Measurements from ENCODE around the gene STAMBP.
"Not testable (repeated sequence)": the region's sequence is repeated elsewhere in the genome, so short reads cannot be mapped to it uniquely, and the experiment has no call there.

STAMBP gene

DNA sequence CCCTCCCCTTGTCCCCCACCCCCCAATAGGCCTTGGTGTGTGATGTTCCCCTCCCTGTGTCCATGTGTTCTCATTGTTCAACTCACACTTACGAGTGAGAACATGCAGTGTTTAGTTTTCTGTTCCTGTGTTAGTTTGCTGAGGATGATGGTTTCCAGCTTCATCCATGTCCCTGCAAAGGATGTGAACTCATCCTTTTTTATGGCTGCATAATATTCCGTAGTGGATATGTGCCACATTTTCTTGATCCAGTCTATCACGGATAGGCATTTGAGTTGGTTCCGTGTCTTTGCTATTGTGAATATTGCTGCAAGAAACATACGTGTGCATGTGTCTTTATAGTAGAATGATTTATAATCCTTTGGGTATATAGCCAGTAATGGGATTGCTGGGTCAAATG lies 49.2 kb downstream of the STAMBP start:
- H3K4me3 Mint-ChIP-seq, H3K27ac Mint-ChIP-seq, H3K9me3 Mint-ChIP-seq, H3K36me3 Mint-ChIP-seq, H3K27me3 Mint-ChIP-seq, H3K4me1 Mint-ChIP-seq, DNase-seq, CTCF ChIA-PET: not testable (repeated sequence)

- no peak for DNase-seq
- Mint-ChIP-seq H3K4me1 (peaks cover 6% of the 10 kb centered on the region), H3K27ac (no peak overlapping the region), H3K27me3 (peaks cover 9% of the 10 kb centered on the region), H3K4me3 (no peak overlapping the region), H3K36me3 (peaks cover 1% of the 10 kb centered on the region), H3K9me3 (no peaks in the 10 kb centered on the region)
- CTCF ChIA-PET = no interaction called here
Measured at GRCh38 chr2:73885406-73885805, 56.6 kb downstream of the STAMBP start.

- H3K36me3 Mint-ChIP-seq = peaks cover 1% of the 10 kb centered on the region
- no peak overlapping the region for H3K27ac Mint-ChIP-seq
- peaks cover 6% of the 10 kb centered on the region for H3K27me3 Mint-ChIP-seq
- CTCF ChIA-PET = no interaction called here
- no peak overlapping the region for H3K4me3 Mint-ChIP-seq
- DNase-seq = no peak
- H3K9me3 Mint-ChIP-seq = no peaks in the 10 kb centered on the region
- peaks cover 6% of the 10 kb centered on the region for H3K4me1 Mint-ChIP-seq
Measured at GRCh38 chr2:73886357-73886756, 57.6 kb downstream of the STAMBP start.

DNA sequence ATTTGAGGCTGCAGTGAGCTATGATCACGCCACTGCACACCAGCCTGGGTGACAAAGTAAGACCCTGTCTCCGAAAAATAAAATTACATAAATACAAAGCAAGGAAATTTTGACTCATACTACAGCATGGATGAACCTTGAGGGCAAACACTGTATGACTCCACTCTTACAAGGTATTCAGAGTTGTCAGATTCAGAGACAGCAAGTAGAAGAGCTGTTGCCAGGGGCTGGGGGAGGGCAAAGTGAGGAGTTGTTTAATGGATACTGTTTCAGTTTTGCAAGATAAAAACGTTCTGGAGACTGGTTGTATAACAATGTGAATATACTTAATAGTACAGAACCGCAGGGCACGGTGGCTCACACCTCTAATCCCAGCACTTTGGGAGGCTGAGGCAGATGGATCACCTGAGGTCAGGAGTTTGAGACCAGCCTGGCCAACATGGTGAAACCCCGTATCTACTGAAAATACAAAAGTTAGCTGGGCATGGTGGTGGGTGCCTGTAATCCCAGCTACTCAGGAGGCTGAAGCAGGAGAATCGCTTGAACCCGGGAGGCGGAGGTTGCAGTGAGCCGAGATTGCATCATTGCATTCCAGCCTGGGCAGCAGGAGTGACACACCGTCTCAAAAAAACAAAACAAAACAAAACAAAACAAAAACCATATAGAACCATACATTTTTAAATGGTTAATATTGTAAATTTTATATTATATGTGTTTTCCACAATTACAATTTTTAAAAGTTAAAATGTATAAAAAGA lies 59.0 kb downstream of the STAMBP start:
- H3K4me1 Mint-ChIP-seq, H3K36me3 Mint-ChIP-seq, H3K9me3 Mint-ChIP-seq, DNase-seq, H3K27ac Mint-ChIP-seq, H3K4me3 Mint-ChIP-seq, H3K27me3 Mint-ChIP-seq, CTCF ChIA-PET: not testable (repeated sequence)

DNA sequence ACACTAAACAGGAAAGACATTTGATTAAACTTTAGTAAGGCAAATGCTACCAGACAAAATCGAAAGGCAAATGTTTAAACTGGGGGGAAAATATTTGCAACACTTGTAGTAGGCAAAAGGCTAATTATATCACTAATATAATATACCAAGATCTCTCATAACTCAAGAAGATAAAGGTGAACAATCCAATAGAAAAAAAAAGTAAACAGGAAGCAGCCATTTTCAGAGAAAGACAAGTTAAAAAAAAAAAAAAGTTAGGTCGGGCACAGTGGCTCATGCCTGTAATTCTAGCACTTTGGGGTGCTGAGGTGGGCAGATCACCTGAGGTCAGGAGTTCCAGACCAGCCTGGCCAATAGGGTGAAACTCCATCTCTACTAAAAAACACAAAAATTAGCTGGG lies 59.6 kb downstream of the STAMBP start:
- H3K4me3 Mint-ChIP-seq = no peak overlapping the region
- no peak overlapping the region for H3K27ac Mint-ChIP-seq

DNA sequence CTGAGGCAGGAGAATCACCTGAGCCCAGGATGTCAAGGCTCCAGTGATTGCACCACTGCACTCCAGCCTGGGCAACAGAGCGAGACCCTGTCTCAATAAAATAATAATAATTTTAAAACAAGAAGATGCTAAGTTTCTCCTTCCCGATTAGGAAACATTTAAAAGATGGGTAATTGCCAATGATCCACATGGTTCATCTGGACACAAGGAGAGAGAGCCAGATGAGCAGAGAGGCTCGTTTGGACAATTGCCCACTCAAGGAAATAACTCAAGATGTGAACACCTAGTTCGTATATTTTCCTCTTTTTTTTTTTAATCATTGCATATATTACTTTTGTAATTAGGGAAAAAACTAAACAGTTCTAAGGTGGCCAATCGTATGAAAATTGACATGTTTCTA lies 60.4 kb downstream of the STAMBP start:
- Mint-ChIP-seq H3K36me3 (peaks cover 1% of the 10 kb centered on the region), H3K27ac (no peak overlapping the region), H3K4me3 (no peak overlapping the region), H3K9me3 (no peaks in the 10 kb centered on the region), H3K27me3 (peaks cover 6% of the 10 kb centered on the region), H3K4me1 (peaks cover 13% of the 10 kb centered on the region)
- CTCF ChIA-PET = no interaction called here
- DNase-seq = no peak

More for the DNA sequence above, 59.6 kb downstream of the STAMBP start:
- CTCF ChIA-PET = no interaction called here
- H3K27me3 Mint-ChIP-seq = peaks cover 6% of the 10 kb centered on the region
- H3K9me3 Mint-ChIP-seq = no peaks in the 10 kb centered on the region
- H3K4me1 Mint-ChIP-seq = peaks cover 6% of the 10 kb centered on the region
- DNase-seq = no peak
- H3K36me3 Mint-ChIP-seq = peaks cover 1% of the 10 kb centered on the region

- peaks cover 26% of the 10 kb centered on the region for H3K4me1 Mint-ChIP-seq
- no peak overlapping the region for H3K27ac Mint-ChIP-seq
- no peak for DNase-seq
- H3K9me3 Mint-ChIP-seq = no peaks in the 10 kb centered on the region
- no peak overlapping the region for H3K4me3 Mint-ChIP-seq
- peaks cover 1% of the 10 kb centered on the region for H3K36me3 Mint-ChIP-seq
- CTCF ChIA-PET = interaction anchor here (1.1 kb wide), 1 partner anchor 110 kb away, joined by 3 read pairs; no protein-coding TSS in a partner anchor
- peaks cover 6% of the 10 kb centered on the region for H3K27me3 Mint-ChIP-seq
Measured at GRCh38 chr2:73890301-73891092, 61.7 kb downstream of the STAMBP start.

DNA sequence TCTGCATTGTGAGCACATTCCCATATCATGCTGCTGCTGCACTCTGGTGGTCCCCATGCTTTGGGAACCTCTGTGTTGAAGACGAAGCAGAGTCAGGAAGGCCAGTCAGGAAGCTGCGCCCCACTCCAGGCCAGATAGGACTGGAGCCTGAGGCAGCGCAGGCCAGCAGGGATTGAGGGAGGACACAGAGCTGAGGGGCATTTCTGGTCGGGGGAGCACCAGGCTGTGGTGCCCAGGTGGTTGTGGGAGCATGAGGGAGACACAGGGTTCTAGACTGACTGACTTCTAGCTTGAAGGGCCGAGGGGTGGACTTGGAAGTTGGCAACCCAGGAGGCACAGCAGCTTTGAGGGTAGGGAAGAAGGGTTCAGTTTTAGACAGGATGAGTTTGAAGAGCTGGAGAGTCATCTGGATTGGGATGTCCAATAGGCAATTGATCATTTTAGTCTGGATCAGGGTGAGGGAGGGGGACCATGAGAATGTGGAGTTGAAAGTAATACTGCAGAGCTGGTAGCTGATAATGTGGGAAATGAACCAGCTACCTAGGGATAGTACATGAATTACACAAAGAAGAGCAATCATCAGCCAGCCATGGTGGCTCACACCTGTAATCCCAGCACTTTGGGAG lies 62.6 kb downstream of the STAMBP start:
- Mint-ChIP-seq H3K36me3 (peaks cover 1% of the 10 kb centered on the region), H3K9me3 (no peaks in the 10 kb centered on the region), H3K4me3 (no peak overlapping the region), H3K27ac (no peak overlapping the region), H3K27me3 (peaks cover 6% of the 10 kb centered on the region), H3K4me1 (peaks cover 33% of the 10 kb centered on the region)
- CTCF ChIA-PET = interaction anchor here (1.1 to 1.2 kb wide), 2 partner anchors 26 to 111 kb away, joined by 3 read pairs; no protein-coding TSS in a partner anchor
- no peak for DNase-seq

- no peak within 1 kb of the TSS for H3K27ac Mint-ChIP-seq
- CTCF ChIA-PET = interaction anchor here (1.1 to 1.2 kb wide), 2 partner anchors 28 to 442 kb away, joined by 3 read pairs; no protein-coding TSS in a partner anchor
Measured at GRCh38 chr2:73892631-73893329, 64.0 kb downstream of the STAMBP start, which contains the start of gene ACTG2. Gene ACTG2, plus strand, starts transcription at chr2:73893008. Its CDS starts 8,304 bp downstream, at chr2:73901312.

DNA sequence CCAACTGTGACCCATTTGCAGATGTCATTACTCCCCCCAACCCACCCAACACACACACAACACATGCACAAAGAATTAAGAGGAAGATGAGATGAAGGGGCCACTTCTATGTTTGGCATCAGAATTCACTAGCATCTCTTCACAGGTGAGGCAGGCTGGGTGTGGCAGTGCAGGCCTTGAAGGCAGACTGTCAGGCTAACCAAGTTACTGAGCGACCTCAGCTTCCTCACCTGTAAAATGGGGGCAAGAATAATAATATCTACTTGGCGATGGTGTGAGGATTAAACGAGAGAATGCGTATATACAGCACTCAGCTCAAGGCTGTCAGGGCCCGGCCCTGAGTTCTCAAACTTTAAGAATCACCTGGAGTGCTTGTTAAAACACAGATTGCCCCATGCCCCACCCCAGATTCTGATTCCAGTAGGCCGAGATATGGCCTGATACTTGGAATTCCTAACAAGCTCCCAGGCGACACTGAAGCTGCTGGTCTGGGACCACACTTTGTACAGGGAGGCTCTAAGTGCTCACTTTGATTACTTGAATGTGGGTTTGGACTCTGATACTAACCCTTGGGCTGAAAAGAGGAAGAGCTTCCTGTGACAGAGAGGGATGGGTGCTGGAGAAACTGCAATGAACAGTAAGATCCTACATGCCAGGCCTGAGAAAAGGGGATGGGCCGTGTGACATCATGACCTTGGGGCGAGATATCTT lies 65.2 kb downstream of the STAMBP start:
- Mint-ChIP-seq H3K36me3 (no peaks in the 10 kb centered on the region), H3K4me3 (no peak overlapping the region), H3K27me3 (peaks cover 12% of the 10 kb centered on the region), H3K27ac (peak overlapping the region; percentile 9), H3K9me3 (no peaks in the 10 kb centered on the region), H3K4me1 (peaks cover 43% of the 10 kb centered on the region)
- CTCF ChIA-PET = interaction anchor here (0.6 to 1.1 kb wide), 3 partner anchors 60 to 441 kb away, joined by 3 read pairs; no protein-coding TSS in a partner anchor
- DNase-seq = no peak

More at GRCh38 chr2:73892631-73893329, 64.0 kb downstream of the STAMBP start, which contains the start of gene ACTG2:
- DNase-seq = no peak
- H3K4me1 Mint-ChIP-seq = peaks cover 47% of the 10 kb centered on the region
- H3K27me3 Mint-ChIP-seq = peaks cover 12% of the 10 kb centered on the region
- H3K4me3 Mint-ChIP-seq = no peak within 1 kb of the TSS
- H3K9me3 Mint-ChIP-seq = no peaks in the 10 kb centered on the region
- peaks cover 1% of the 10 kb centered on the region for H3K36me3 Mint-ChIP-seq

DNA sequence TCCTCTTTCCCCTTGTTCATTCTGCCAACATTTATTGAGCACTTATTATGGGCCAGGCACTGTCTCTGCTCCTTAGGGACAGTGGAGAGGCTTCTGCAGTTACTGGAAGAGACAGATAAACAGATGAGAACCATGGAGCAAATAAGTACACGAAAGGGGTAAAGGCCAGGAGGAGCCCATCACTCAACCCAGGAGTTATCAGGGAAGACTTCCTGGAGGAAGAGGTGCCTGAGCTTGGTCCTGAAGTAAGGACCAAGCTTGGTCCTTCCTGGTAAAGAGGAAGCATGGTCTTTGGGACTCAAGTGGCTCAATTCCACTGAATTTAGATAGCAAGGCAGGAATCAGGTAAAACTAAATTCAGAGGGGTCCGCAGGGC lies 65.7 kb downstream of the STAMBP start:
- CTCF ChIA-PET = interaction anchor here (0.6 to 0.8 kb wide), 3 partner anchors 60 to 253 kb away, joined by 3 read pairs; partner anchors contain the start of gene BOLA3
- no peaks in the 10 kb centered on the region for H3K9me3 Mint-ChIP-seq

GRCh38 chr2:73894877-73895276 lies 66.1 kb downstream of the STAMBP start:
- H3K9me3 Mint-ChIP-seq = no peaks in the 10 kb centered on the region
- peaks cover 13% of the 10 kb centered on the region for H3K27me3 Mint-ChIP-seq
- CTCF ChIA-PET = interaction anchor here (0.8 kb wide), 1 partner anchor 253 kb away, joined by 3 read pairs; the partner anchor contains the start of gene BOLA3
- H3K27ac Mint-ChIP-seq = no peak overlapping the region
- no peaks in the 10 kb centered on the region for H3K36me3 Mint-ChIP-seq
- no peak overlapping the region for H3K4me3 Mint-ChIP-seq
- no peak for DNase-seq
- peaks cover 43% of the 10 kb centered on the region for H3K4me1 Mint-ChIP-seq

More for the DNA sequence above, 65.7 kb downstream of the STAMBP start:
- Mint-ChIP-seq H3K27me3 (peaks cover 12% of the 10 kb centered on the region), H3K27ac (no peak overlapping the region), H3K4me1 (peaks cover 43% of the 10 kb centered on the region), H3K36me3 (no peaks in the 10 kb centered on the region), H3K4me3 (no peak overlapping the region)
- no peak for DNase-seq

- no peak overlapping the region for H3K27ac Mint-ChIP-seq
- no peak for DNase-seq
- no peaks in the 10 kb centered on the region for H3K36me3 Mint-ChIP-seq
- no peaks in the 10 kb centered on the region for H3K9me3 Mint-ChIP-seq
- CTCF ChIA-PET = interaction anchor here (0.8 kb wide), 1 partner anchor 252 kb away, joined by 3 read pairs; the partner anchor contains the start of gene BOLA3
- H3K4me1 Mint-ChIP-seq = peaks cover 43% of the 10 kb centered on the region
- no peak overlapping the region for H3K4me3 Mint-ChIP-seq
- peaks cover 13% of the 10 kb centered on the region for H3K27me3 Mint-ChIP-seq
Measured at GRCh38 chr2:73895473-73895872, 66.7 kb downstream of the STAMBP start.

Data from activated naive CD4-positive, alpha-beta T cell treated with anti-CD3 and anti-CD28 coated beads, Interleukin-2, amount 10 ng/mL, durations not matched to agents 7 days and 5 days (primary cell).